Frontal cortex (tissue), 4 donors: Measurements from ENCODE around the gene STYK1. TPM values are rescaled to one million over a fixed set of nuclear protein-coding genes. Genes with fewer than 3 reads are reported as not detected.
"Not testable (repeated sequence)": the region's sequence is repeated elsewhere in the genome, so short reads cannot be mapped to it uniquely, and the experiment has no call there.

Source experiments
- DNase-seq, 2 donors: peaks; one replicate each; pipeline ENCODE4 v3.0.0; 2012; ENCODE audit warnings: low spot score in 2 of 2
- FAIRE-seq: peaks from 2 replicates; lab custom pipeline; 2012; peaks lifted over from hg19 to GRCh38; lab: Jason Lieb, UNC
- total RNA-seq: library from RNA; depleted of rRNA; stranded (reverse); fragments of >200 nt; gene quantifications from one replicate; pipeline ENCODE4 v1.2.3, GENCODE V29; 2014
- donor health status: control.
- donor health status: control.
- donor health status: control.

STYK1 gene
- total RNA-seq, 1 donor from 2014 or later = 2.9 TPM

DNA sequence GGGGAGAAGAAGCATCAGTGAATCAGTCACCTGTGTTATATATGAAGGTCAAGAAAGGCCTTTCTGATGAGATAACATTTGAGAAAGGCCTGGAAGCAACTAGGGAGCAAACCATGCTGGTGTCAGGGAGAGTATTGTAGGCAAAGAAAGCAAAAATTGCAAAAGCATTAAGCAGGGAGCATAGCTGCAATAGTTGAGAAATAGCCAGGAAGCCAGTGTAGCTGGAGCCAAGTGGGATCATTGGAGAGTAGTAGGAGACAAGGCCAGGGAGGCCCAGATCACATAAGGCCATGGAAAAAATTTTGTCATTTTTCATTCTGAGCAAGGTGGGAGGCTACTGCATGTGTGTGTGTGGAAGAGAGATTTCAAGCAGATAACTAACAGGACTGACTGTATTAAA, 41.6 kb downstream of the STYK1 start:
- FAIRE-seq (no peak), DNase-seq (no peak)

DNA sequence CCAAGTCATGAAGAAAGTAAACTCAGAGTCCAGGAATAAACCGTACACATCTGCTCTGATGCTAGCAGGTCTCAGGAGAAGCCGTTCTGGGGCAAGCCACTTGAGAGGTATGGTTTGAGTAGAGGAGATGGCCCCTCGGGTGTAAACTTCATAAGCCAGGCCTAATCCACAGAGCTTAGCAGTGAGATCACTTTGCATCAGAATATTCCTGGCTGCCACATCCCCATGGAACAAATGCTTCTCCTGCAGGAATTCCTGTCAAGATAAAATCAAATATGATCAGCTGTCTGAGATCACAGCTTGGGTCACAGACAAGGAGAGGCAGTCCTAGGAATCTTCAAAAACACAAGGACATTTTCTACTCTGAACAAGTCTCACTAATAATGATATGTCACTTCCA, 49.2 kb downstream of the STYK1 start:
- DNase-seq (no peak), FAIRE-seq (no peak)

DNA sequence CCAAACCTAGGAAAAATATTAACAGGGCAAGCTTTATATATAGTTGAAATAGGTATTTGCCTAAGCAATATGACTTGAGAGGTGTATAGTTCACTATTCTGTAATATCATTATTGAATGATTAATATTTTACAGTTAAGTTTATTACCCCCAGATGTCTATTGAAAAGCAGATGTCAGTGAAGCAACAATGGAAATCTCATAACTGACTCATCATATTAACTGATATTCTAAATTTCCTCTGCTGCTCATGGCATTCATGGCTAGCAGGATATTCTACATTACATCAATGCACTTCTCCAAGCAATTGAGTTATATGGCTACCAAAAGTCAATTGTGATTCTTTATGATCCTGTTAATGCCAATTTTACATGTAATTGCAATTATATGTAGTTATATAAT, 50.7 kb downstream of the STYK1 start:
- FAIRE-seq (no peak), DNase-seq (no peak)

DNA sequence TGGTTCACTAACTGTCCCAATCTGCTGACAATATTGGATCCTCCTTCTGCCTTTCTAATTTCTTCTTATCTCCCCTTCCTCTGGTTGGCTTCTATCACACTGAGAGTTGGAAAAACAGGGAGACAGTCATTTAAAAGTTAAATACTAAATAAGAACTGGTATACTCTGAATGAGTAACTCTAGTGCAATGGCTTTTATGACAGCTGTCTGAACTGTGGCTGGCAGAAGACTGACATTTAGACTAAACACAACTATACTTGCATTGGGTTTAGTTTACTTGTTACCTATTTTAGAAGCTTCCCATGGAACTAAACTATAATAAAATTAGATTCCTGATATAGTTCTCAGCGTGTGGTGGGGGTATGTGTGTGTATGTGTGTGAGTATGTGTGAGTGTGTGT, 52.6 kb downstream of the STYK1 start:
- no peak for FAIRE-seq

DNA sequence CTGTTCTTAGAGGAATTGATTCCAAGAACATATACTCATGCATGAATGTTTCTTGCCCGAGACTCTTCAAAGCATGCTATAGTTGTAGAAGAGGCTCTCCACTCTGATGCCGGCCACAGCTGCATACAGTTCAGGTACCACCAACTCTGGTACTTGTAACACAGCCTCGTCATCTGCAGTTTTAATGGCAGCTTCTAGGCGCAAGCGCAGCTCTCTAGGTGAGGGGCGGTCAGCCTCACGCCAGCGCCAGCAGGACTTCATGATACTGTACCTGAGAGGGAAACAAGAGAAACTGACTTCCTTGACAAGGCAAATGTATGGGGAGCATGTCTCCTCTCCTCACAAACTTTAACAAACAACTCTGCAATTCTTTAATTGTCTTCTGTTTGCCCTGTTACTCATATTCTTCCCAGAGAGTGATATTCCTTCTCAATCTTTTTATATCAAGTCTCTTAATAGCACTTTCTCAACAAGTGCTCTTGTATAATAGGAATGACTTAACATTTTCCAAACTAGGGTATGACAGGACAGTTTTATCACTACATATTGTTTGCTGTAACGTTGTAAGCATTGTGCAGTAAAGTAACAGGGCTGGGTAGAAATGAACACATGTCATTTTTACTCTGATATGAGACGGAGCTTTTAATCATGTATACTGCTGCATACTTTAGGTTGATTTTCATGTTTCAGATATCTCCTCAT, 53.6 kb downstream of the STYK1 start:
- FAIRE-seq = no peak
- DNase-seq = no peak

More for the DNA sequence above, 52.6 kb downstream of the STYK1 start:
- no peak for DNase-seq

DNA sequence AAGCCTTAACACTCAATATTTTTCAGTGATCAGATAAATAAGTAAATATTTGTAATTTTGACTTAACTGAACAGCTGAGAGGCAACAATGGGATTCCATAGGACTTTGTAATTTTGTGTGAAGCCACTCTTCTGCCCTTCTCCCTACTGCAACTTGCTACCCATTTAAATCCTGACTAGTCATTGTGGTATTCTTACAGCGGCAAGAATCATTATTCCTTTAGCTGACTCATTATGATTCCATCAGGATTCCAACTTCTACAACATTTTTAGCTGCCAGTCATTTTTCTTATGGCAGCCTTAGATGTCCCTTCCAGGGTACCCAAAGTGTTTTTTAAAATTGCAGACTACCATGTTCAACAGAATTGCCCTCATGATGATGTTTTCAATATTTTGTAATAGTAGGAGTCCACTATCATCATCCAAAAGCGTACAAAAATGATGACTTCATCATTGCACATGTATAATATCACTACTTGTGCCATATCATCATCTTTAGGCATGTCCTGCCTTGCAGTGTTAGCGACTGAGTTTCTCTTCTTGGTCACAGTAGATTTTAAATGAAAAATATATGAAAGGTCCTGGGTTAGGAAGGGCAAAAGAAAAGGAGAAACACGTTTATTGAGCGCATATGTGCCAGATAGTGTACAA, 55.4 kb downstream of the STYK1 start:
- FAIRE-seq (no peak), DNase-seq (no peak)

DNA sequence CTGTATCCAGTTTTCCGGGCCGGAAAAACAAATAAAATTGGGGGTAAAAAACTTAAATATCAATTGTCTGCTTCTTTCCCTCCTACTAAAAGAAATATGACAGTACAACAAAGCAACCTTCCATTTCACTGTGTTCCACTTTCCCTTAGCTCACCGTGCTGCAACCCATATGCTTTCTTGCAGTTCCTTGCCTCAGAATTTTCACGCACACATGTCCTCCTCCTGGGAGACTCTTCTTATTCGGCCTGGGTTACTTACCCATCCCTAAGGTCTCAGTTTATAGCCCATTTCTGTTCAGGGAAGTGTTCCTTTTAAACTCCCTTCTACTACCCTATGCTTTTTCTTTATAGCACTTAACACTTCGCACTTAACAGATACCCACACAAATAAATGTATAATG, 56.0 kb downstream of the STYK1 start:
- DNase-seq (no peak), FAIRE-seq (no peak)

DNA sequence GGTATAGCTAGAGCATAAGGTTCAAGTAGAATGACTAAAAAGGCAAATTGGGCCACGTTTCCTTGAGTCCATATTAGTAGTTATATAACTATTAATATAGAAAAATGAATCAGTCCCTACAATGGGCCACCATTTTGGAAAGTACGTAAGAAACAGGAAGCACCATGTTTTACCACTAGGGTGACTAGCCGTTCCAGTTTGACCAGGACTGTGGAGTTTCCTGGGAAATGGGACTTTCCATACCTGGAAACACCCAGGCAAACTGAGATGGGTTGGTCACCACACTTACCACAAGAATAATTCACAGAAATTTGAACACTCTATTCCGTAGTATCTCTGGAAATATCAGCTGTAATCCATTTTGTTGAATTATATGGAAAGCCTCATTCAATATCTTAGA, 58.3 kb downstream of the STYK1 start:
- FAIRE-seq = no peak
- DNase-seq = no peak

DNA sequence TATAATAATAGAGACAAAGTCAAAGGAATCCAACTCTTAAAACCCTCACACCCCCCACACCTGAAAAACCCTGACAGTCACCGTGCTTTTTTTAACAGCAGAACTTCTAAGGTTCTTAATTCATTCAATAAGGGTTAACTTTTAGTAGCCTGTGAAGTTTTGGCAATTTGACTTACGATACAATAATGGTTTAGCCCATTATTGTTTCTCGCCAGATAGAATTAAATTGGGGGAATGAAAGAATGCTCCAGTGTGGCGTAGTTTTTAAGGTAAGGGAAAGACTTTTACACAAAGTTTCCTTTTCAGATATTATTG, 59.8 kb downstream of the STYK1 start:
- FAIRE-seq (no peak), DNase-seq (no peak)

DNA sequence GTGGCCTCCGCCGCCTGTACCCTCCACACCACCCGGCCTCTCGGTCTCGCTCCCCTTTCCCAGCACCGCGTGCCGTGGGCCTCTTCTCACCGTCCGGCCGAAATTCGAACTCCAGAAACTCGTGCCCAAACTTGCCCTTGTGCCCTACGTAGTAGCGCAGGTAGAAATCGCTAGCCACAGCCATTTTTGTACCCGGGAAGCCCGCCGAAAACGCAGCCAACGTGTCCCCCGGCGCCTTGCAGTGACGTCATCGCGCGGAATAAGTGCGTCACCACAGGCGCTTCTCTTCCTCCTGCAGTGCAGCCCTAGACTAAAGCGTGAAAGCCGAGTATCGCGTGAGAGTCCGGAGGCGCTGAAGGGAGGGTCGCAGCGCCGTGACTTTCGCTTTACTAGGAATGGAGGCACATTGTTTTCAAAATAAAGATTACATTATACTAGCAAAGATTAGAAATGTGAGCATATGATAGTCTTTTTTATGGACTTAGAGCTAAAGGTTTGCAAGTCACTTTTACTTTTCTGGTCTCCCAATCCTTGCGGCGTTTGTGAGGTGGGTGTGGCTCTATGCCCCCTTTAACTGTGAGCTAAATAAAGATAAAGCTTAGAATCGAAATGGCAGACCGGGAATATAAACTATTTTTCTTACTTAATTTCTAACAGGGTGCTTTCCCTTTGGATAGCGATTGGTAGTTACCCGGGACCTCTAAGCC, 60.4 kb downstream of the STYK1 start, which contains the start of gene MAGOHB:
MAGOHB (minus strand) TSS at position 261 of the 707 bp plus-strand sequence; CDS start at position 184, 77 bp downstream.
- FAIRE-seq (no peak), DNase-seq (peak; percentile 55 to 75)

DNA sequence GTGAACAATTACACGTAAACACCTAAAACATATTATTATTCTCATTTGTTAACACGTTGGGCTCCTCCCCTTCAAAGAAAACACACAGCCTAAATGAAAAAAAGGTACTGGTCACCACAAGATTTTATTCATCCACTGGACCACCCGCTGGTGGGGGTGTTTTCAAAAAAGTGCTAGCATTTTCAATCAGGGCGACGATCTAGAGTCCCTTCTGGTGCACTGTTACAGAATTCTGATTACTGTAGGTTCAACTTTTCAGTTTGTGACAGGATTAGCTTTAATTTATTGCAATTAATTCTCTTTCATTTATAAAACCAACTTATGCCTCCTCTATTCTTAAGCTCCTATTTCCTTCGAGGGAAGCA, 60.9 kb downstream of the STYK1 start:
- DNase-seq (no peak), FAIRE-seq (no peak)

DNA sequence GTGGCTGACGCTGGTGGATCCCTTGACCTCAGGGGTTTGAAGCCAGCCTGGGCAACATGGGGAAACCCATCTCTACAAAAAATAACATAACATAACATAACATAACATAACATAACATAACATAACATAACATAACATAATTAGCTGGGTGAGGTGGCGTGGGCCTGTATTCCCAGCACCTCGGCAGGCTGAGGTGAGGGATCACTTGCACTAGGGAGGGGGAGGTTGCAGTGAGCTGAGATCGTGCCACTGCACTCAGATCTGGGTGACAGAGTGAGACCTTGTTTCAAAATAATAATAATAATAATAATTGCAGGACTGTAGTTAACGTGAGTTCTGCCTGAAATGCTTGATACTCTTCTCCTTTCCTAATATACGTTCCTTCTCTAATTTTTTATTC, 61.7 kb downstream of the STYK1 start:
- no peak for DNase-seq

DNA sequence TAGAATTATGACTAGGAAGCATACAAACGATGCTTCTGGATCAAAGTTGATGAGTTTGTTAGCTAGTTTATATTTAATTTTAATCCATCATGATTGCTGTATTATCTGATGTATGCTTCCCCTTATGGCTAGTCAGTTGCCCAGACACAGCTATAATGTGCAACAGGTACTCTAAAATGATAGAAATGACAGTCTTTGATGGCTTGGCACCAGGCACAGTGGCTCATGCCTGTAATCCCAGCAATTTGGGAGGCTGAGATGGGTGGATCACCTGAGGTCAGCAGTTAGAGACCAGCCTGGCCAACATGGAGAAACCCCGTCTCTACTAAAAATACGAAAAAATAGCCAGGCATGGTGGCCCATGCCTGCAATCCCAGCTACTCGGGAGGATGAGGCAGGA, 62.6 kb downstream of the STYK1 start:
- not testable (repeated sequence) for FAIRE-seq, DNase-seq

More for the DNA sequence above, 61.7 kb downstream of the STYK1 start:
- no peak for FAIRE-seq

DNA sequence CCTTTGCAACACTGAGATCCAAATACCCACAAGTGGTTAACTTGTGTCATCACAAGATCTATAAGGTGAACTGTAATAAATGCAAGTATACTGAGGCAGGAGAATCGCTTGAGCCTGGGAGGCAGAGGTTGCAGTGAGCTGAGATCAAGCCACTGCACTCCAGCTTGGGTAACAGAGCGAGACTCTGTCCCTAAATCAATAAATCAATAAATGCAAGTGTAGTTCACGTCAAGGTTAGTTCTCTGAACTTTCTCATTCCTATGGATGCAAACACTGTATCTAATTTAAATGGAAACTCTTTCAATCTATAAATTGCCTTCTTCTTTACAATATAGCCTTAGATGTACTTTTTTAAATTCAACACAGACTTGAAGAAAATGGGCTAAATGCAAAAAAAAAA, 63.7 kb downstream of the STYK1 start:
- FAIRE-seq = no peak
- no peak for DNase-seq

DNA sequence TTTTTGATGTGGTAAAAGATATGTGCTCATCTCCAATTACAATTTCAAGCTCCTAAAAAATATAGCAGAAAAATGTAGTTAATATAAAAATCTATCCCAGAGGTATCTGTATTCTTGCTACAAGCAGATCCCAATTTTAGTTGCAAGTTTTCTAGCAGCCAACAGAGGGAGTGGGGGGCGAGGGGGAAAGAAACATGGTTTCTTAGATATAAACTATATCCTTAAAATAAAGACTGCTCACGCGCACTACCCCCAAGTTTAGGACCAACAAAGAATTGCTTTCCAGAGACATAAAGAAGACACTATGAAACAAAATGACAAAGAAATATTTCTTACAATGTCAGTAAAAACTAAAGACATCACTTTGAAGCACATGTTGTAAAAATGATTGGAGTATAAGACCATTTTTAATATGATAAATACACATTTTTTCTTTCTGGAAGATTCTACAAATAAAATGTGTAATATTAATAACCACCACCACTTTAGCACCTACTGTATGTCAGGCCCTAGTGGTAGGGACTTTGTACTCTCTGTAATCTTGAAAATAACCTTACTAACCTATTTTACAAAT, 65.9 kb downstream of the STYK1 start:
- DNase-seq = no peak
- no peak for FAIRE-seq

DNA sequence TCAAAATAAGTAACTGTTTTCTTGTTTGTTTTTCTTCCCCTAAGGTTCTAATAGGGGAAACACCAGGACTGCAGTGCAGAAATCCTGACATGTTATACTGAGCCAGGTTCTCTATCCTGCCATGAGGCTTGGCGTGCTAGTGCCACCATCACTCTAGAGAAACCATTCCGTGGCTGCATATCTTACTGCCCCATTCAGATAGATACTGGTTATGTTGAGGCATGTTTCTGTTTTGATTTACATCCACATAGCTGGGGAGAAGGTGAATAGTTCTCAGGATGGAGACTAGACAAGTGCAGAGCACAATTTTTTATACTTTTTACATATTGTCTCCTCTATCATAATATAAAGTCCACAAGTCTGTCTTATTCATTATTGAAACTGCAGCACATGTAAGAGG, 72.0 kb downstream of the STYK1 start:
- DNase-seq = no peak
- FAIRE-seq = no peak

DNA sequence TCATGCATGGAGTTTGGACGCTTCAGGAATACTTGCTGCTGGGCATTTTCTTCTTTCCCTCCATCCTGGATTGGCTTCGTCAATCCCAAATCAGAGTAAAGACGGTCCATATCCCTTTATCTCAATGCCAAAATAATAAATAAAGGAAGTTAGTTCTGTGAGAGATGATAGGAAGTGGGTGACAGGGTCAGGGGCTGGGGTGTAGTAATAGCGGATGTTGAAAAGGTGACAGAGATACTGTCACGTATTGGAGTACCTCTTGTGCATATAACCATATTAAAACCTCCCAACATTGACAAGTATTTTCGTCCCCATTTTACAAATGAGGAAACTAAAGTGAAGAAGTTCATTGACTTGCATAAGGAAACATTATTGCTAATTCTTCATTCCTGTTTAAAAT, 72.9 kb downstream of the STYK1 start:
- no peak for FAIRE-seq
- no peak for DNase-seq

DNA sequence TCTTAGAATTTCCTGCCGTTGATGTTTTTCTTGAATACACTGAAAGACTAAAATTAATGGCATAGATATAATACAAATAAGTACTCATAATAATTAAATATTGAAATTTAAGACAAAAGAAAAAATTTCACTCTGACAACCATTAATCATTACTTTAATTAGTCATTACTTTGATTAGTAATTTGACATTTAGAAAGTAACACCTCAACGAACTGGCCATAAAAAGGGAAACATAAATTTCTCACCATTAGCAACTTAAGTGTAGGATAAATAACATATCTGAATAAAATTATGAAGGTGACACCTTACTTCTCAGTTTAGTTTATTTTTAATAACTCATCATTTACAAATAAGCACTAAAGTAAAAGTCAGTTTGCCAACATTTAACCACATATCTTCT, 78.0 kb downstream of the STYK1 start:
- DNase-seq (no peak), FAIRE-seq (no peak)

DNA sequence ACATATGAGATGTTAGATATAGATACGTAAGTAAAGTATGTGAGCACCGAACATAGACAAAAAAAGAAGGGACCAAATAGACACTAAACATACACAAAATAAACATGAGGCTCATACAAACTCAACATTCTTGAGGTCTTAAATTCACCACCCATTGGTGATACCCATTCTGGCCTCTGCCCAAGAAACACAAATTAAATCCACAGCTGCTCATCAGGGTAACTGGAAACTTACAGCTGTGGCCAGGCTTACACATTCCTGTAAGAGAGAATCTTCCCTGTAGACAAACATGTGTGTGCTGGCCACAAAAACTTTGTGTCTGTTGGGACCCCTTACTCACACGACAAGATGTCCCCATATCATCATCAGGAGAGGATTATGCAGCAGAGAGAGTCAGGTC, 82.9 kb downstream of the STYK1 start:
- FAIRE-seq = no peak
- no peak for DNase-seq

DNA sequence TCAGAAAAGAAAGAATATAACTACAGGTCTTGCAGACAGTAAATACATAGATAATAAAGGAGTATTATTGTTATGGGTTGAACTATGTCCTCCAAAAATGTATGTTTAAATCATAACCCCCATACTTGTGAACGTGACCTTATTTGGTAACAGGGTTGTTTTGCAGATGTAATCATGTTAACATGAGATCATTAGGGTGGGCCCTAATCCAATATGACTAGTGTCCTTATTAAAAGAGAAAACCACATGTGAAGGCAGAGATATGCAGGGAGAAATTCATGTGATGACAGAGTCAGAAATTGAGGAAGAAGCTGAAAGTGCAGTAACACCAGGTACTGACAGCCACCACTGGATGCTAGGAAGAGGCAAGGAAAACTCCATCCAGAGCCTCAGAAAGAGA, 89.4 kb downstream of the STYK1 start:
- DNase-seq (no peak), FAIRE-seq (no peak)

DNA sequence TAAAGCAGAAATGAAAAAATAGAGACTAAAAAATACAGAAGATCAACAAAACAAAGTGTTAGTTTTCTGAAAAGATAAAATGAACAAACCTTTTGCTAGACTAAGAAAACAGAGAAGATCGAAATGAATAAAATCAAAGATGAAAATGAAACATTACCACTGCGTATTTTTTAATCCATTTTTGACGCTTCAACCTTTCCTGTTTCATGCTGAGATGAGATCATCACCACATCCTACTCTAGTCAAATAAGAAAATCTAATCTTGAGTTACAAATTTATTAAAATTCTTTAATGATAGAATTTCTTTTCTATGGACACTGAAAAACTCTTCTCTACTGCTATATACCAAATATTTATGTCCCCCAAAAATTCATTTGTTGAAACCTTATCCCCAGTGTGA, 91.1 kb downstream of the STYK1 start:
- no peak for DNase-seq
- FAIRE-seq = no peak
